Suprapubic skin (tissue), 4 donors: ENCODE results near the gene WWOX. TPM values are rescaled to one million over a fixed set of nuclear protein-coding genes. Genes with fewer than 3 reads are reported as not detected.

ENCODE experiments used
- DNase-seq, 2 donors: peaks; one replicate each; pipeline ENCODE4 v3.0.0-alpha.2; 2019; ENCODE audit warnings: low spot score in 2 of 2
- H3K27ac ChIP-seq: fragments of 200-600 bp; sonication (generic); one replicate; pipeline ENCODE4 v1.5.1; 2019
- H3K27me3 ChIP-seq: fragments of 200-600 bp; sonication (generic); one replicate; pipeline ENCODE4 v1.5.1; 2019
- H3K36me3 ChIP-seq: fragments of 200-600 bp; sonication (generic); one replicate; pipeline ENCODE4 v1.5.1; 2019
- H3K4me1 ChIP-seq: fragments of 200-600 bp; sonication (generic); one replicate; pipeline ENCODE4 v1.5.1; 2019
- H3K4me3 ChIP-seq: fragments of 200-600 bp; sonication (generic); one replicate; pipeline ENCODE4 v1.5.1; 2019; ENCODE audit warnings: mild to moderate bottlenecking
- H3K9me3 ChIP-seq: fragments of 200-600 bp; sonication (generic); one replicate; pipeline ENCODE4 v1.5.1; 2019
- EP300 ChIP-seq: sonication (generic); formaldehyde crosslinking; IDR thresholded peaks from one replicate; pipeline ENCODE4 v1.6.1; 2017; ENCODE audit warnings: antibody characterized with exemption
- POLR2A ChIP-seq, 2 donors: fragments of 450-650 bp; IDR thresholded peaks; one replicate each; pipeline ENCODE4 v1.6.1; 2017; ENCODE audit warnings: antibody characterized with exemption in 2 of 2, mild to moderate bottlenecking in 2 of 2, moderate library complexity in 2 of 2
- POLR2AphosphoS5 ChIP-seq, 3 donors: sonication (generic); formaldehyde crosslinking; IDR thresholded peaks; one replicate each; pipeline ENCODE4 v1.6.1; 2017; ENCODE audit warnings: antibody characterized with exemption in 3 of 3
- WGBS: methylation state at CpG from one replicate; pipeline ENCODE4 v1.1.5; 2018; 5-methylcytosine and 5-hydroxymethylcytosine counted together
- total RNA-seq, 4 donors: library from RNA; depleted of rRNA; stranded (reverse); fragments of >200 nt; gene quantifications; one replicate each; pipeline ENCODE4 v1.1.0, GENCODE V29; 2016
- TF ChIP-seq, protein P1 (sequence below), 2 donors: fragments of 200-600 bp in 1 of 2; fragments of 450-650 bp in 1 of 2; sonication (generic) in 1 of 2; IDR thresholded peaks; one replicate each; pipeline ENCODE4 v1.5.1; 2016 to 2019; ENCODE audit warnings: antibody characterized with exemption in 2 of 2, mild to moderate bottlenecking in 1 of 2, moderate library complexity in 1 of 2

WWOX gene
- total RNA-seq, 4 donors from 2014 or later, result 29.6 to 104 (median 47.3) TPM

- Histone ChIP-seq H3K4me3 (no peak overlapping the region), H3K27me3 (no peaks in the 10 kb centered on the region), H3K9me3 (no peaks in the 10 kb centered on the region), H3K4me1 (peaks cover 30% of the 10 kb centered on the region), H3K36me3 (no peaks in the 10 kb centered on the region), H3K27ac (no peak overlapping the region)
- DNase-seq, result no peak
- 63% methylated on average over 7 of the region's 7 CpGs for WGBS
- TF ChIP-seq, protein P1, sequence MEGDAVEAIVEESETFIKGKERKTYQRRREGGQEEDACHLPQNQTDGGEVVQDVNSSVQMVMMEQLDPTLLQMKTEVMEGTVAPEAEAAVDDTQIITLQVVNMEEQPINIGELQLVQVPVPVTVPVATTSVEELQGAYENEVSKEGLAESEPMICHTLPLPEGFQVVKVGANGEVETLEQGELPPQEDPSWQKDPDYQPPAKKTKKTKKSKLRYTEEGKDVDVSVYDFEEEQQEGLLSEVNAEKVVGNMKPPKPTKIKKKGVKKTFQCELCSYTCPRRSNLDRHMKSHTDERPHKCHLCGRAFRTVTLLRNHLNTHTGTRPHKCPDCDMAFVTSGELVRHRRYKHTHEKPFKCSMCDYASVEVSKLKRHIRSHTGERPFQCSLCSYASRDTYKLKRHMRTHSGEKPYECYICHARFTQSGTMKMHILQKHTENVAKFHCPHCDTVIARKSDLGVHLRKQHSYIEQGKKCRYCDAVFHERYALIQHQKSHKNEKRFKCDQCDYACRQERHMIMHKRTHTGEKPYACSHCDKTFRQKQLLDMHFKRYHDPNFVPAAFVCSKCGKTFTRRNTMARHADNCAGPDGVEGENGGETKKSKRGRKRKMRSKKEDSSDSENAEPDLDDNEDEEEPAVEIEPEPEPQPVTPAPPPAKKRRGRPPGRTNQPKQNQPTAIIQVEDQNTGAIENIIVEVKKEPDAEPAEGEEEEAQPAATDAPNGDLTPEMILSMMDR (IDR thresholded peaks at IDR 0.05), result no peak
- TF ChIP-seq EP300, result no peak
- TF ChIP-seq POLR2AphosphoS5 (IDR thresholded peaks at IDR 0.05), result no peak
- no peak for TF ChIP-seq POLR2A (IDR thresholded peaks at IDR 0.05)
Observed at GRCh38 chr16:79097771-79098170, 998.3 kb downstream of the WWOX start.

DNA sequence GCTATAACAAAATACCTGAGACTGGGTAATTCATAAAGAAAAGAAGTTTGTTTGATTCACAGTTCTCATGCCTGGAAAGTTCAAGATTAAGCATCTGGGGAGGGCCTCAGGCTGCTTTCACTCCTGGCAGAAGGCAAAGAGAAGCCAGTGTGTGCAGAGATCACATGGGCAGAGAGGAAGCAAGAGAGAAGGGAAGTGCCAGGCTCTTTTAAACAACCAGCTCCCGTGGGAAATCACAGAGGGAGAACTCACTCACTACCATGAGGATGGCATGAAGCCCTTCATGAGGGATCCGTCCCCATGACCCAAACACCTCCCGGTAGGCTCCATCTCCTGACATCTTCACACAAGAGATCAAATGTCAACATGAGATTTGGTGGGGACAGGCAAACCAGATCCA is 999.5 kb downstream of the WWOX start:
- H3K27me3 ChIP-seq, result no peaks in the 10 kb centered on the region
- WGBS, result 83% methylated on average over 3 of the region's 3 CpGs
- no peak for TF ChIP-seq POLR2AphosphoS5 (IDR thresholded peaks at IDR 0.05)
- TF ChIP-seq, protein P1 (IDR thresholded peaks at IDR 0.05), result no peak
- TF ChIP-seq EP300, result no peak
- TF ChIP-seq POLR2A (IDR thresholded peaks at IDR 0.05), result no peak
- no peak overlapping the region for H3K27ac ChIP-seq
- H3K36me3 ChIP-seq, result no peaks in the 10 kb centered on the region
- no peak for DNase-seq
- H3K9me3 ChIP-seq, result no peaks in the 10 kb centered on the region
- peaks cover 30% of the 10 kb centered on the region for H3K4me1 ChIP-seq
- no peak overlapping the region for H3K4me3 ChIP-seq

GRCh38 chr16:79099716-79100115 is 1000.3 kb downstream of the WWOX start:
- no peaks in the 10 kb centered on the region for H3K27me3 ChIP-seq
- DNase-seq, result no peak
- no peaks in the 10 kb centered on the region for H3K9me3 ChIP-seq
- no peak overlapping the region for H3K4me3 ChIP-seq
- 61% methylated on average over 2 of the region's 2 CpGs for WGBS
- no peaks in the 10 kb centered on the region for H3K36me3 ChIP-seq
- no peak overlapping the region for H3K27ac ChIP-seq
- TF ChIP-seq EP300 (no peak), POLR2AphosphoS5 (IDR thresholded peaks at IDR 0.05) (no peak), POLR2A (IDR thresholded peaks at IDR 0.05) (no peak)
- TF ChIP-seq, protein P1 (IDR thresholded peaks at IDR 0.05), result no peak
- peaks cover 30% of the 10 kb centered on the region for H3K4me1 ChIP-seq

- Histone ChIP-seq H3K36me3 (no peaks in the 10 kb centered on the region), H3K4me3 (no peak overlapping the region), H3K27ac (no peak overlapping the region), H3K9me3 (no peaks in the 10 kb centered on the region), H3K27me3 (no peaks in the 10 kb centered on the region), H3K4me1 (peaks cover 30% of the 10 kb centered on the region)
- DNase-seq, result no peak
- 69% methylated on average over 5 of the region's 8 CpGs for WGBS
- no peak for TF ChIP-seq POLR2AphosphoS5 (IDR thresholded peaks at IDR 0.05)
- TF ChIP-seq, protein P1 (IDR thresholded peaks at IDR 0.05), result no peak
- TF ChIP-seq POLR2A (IDR thresholded peaks at IDR 0.05), result no peak
- TF ChIP-seq EP300, result no peak
Observed at GRCh38 chr16:79100447-79100846, 1001.0 kb downstream of the WWOX start.

DNA sequence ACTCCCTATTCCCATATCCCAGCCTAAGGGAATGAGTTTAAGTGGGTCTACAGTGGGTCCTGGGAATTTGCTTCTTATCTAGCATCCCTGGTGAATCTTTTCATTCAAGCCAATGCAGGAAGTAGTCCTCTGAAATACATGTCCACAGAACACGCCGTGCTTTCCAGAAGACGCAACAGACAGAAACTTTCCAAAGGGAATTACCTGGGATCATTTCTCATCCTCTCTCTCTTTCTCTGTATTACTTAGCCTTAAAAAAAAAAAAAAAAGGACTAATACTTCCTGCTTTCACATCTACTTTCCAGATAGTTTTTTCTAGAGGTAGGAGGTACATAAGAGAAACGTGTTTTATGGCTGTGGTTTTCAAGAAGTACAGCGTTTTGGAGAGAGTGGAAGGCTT is 1002.0 kb downstream of the WWOX start:
- no peaks in the 10 kb centered on the region for H3K36me3 ChIP-seq
- H3K4me3 ChIP-seq, result no peak overlapping the region
- no peak overlapping the region for H3K27ac ChIP-seq
- H3K4me1 ChIP-seq, result peaks cover 29% of the 10 kb centered on the region
- H3K9me3 ChIP-seq, result no peaks in the 10 kb centered on the region
- TF ChIP-seq, protein P1 (IDR thresholded peaks at IDR 0.05), result no peak
- TF ChIP-seq POLR2AphosphoS5 (IDR thresholded peaks at IDR 0.05) (no peak), POLR2A (IDR thresholded peaks at IDR 0.05) (no peak), EP300 (no peak)
- WGBS, result 51% methylated on average over 5 of the region's 5 CpGs
- no peak for DNase-seq
- H3K27me3 ChIP-seq, result no peaks in the 10 kb centered on the region
